ENCODE data around the gene CCS.

- TF ChIP-seq CTCF (conservative IDR thresholded peaks at IDR 0.05 in 1 of 2, IDR thresholded peaks at IDR 0.05 in 1 of 2; ENCODE audit: low read depth in 1 of 2, low read length in 2 of 2) (no peak), EZH2 (IDR thresholded peaks at IDR 0.05; ENCODE audit: low read length, missing control alignments) (no peak)
Measured at GRCh38 chr11:66628061-66628603, 35.1 kb downstream of the CCS start.
